ENCODE results near the gene TBC1D1. TPM values are rescaled to one million over a fixed set of nuclear protein-coding genes. Genes with fewer than 3 reads are reported as not detected.

TBC1D1 gene
- polyA plus RNA-seq, 1 donor from 2014 or later = 23.2 TPM

- Histone ChIP-seq H4K20me1 (ENCODE audit: insufficient read depth) (no peaks in the 10 kb centered on the region), H3K36me3 (ENCODE audit: insufficient read depth, low read length) (no peaks in the 10 kb centered on the region), H2AFZ (ENCODE audit: low read depth, low read length) (no peak overlapping the region), H3K27ac (ENCODE audit: low read length) (no peak overlapping the region), H3K27me3 (ENCODE audit: insufficient read depth, low read depth, low read length) (no peaks in the 10 kb centered on the region), H3K9ac (ENCODE audit: low read length) (no peak overlapping the region), H3K4me3 (ENCODE audit: low read length) (no peak overlapping the region), H3K79me2 (replicated peaks; ENCODE audit: insufficient read depth, low read length) (no peaks in the 10 kb centered on the region), H3K9me2 (ENCODE audit: insufficient read depth, low read length) (no peaks in the 10 kb centered on the region), H3K9me3 (ENCODE audit: low read length) (no peaks in the 10 kb centered on the region), H3K4me2 (ENCODE audit: low read length) (no peak overlapping the region), H3F3A (ENCODE audit: insufficient read depth, low read length, poor library complexity, severe bottlenecking) (no peaks in the 10 kb centered on the region)
- TF ChIP-seq, protein P1, sequence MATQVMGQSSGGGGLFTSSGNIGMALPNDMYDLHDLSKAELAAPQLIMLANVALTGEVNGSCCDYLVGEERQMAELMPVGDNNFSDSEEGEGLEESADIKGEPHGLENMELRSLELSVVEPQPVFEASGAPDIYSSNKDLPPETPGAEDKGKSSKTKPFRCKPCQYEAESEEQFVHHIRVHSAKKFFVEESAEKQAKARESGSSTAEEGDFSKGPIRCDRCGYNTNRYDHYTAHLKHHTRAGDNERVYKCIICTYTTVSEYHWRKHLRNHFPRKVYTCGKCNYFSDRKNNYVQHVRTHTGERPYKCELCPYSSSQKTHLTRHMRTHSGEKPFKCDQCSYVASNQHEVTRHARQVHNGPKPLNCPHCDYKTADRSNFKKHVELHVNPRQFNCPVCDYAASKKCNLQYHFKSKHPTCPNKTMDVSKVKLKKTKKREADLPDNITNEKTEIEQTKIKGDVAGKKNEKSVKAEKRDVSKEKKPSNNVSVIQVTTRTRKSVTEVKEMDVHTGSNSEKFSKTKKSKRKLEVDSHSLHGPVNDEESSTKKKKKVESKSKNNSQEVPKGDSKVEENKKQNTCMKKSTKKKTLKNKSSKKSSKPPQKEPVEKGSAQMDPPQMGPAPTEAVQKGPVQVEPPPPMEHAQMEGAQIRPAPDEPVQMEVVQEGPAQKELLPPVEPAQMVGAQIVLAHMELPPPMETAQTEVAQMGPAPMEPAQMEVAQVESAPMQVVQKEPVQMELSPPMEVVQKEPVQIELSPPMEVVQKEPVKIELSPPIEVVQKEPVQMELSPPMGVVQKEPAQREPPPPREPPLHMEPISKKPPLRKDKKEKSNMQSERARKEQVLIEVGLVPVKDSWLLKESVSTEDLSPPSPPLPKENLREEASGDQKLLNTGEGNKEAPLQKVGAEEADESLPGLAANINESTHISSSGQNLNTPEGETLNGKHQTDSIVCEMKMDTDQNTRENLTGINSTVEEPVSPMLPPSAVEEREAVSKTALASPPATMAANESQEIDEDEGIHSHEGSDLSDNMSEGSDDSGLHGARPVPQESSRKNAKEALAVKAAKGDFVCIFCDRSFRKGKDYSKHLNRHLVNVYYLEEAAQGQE (IDR thresholded peaks at IDR 0.05; ENCODE audit: borderline replicate concordance) = no peak
- TF ChIP-seq POLR2AphosphoS5 (IDR thresholded peaks at IDR 0.05) (no peak), SMC3 (conservative IDR thresholded peaks at IDR 0.05; ENCODE audit: poor library complexity) (no peak), TAF1 (IDR thresholded peaks at IDR 0.05; ENCODE audit: low read depth) (no peak), EZH2 (IDR thresholded peaks at IDR 0.05; ENCODE audit: borderline replicate concordance, insufficient read depth, low read length, poor library complexity, severe bottlenecking) (no peak), MXI1 (conservative IDR thresholded peaks at IDR 0.05; ENCODE audit: poor library complexity, severe bottlenecking) (no peak), EP300 (conservative IDR thresholded peaks at IDR 0.05; ENCODE audit: poor library complexity, severe bottlenecking) (no peak), RAD21 (conservative IDR thresholded peaks at IDR 0.05) (no peak), CTCF (IDR thresholded peaks at IDR 0.05; ENCODE audit: poor library complexity, severe bottlenecking) (no peak)
These were observed 197.4 kb downstream of the TBC1D1 start for GRCh38 chr4:38088321-38088720.

DNA sequence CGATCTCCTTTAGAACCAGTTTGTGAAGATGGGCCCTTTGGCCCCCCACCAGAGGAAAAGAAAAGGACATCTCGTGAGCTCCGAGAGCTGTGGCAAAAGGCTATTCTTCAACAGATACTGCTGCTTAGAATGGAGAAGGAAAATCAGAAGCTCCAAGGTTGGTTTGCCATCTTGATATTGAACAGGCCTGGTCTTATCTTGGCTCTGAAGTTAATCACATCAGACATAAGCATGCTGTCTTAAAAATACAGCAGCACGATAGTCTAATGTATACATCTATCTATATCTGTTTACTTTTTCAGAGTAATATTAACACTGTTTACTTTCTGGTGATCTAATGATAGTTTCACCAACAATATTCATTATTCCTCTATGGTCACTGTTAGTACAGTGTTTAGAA lies 199.1 kb downstream of the TBC1D1 start:
- H3K79me2 ChIP-seq (replicated peaks; ENCODE audit: insufficient read depth, low read length) = no peaks in the 10 kb centered on the region
- no peaks in the 10 kb centered on the region for H3K9me2 ChIP-seq (ENCODE audit: insufficient read depth, low read length)
- H2AFZ ChIP-seq (ENCODE audit: low read depth, low read length) = no peak overlapping the region
- TF ChIP-seq CTCF (IDR thresholded peaks at IDR 0.05; ENCODE audit: poor library complexity, severe bottlenecking) (no peak), POLR2AphosphoS5 (IDR thresholded peaks at IDR 0.05) (no peak), EZH2 (IDR thresholded peaks at IDR 0.05; ENCODE audit: borderline replicate concordance, insufficient read depth, low read length, poor library complexity, severe bottlenecking) (no peak), MXI1 (conservative IDR thresholded peaks at IDR 0.05; ENCODE audit: poor library complexity, severe bottlenecking) (no peak), EP300 (conservative IDR thresholded peaks at IDR 0.05; ENCODE audit: poor library complexity, severe bottlenecking) (no peak), SMC3 (conservative IDR thresholded peaks at IDR 0.05; ENCODE audit: poor library complexity) (no peak), RAD21 (conservative IDR thresholded peaks at IDR 0.05) (no peak), TAF1 (IDR thresholded peaks at IDR 0.05; ENCODE audit: low read depth) (no peak)
- TF ChIP-seq, protein P1 (IDR thresholded peaks at IDR 0.05; ENCODE audit: borderline replicate concordance) = no peak
- no peaks in the 10 kb centered on the region for H3K36me3 ChIP-seq (ENCODE audit: insufficient read depth, low read length)
- no peaks in the 10 kb centered on the region for H3F3A ChIP-seq (ENCODE audit: insufficient read depth, low read length, poor library complexity, severe bottlenecking)
- H3K27me3 ChIP-seq (ENCODE audit: insufficient read depth, low read depth, low read length) = no peaks in the 10 kb centered on the region
- no peak overlapping the region for H3K27ac ChIP-seq (ENCODE audit: low read length)
- no peak overlapping the region for H3K9ac ChIP-seq (ENCODE audit: low read length)
- no peaks in the 10 kb centered on the region for H4K20me1 ChIP-seq (ENCODE audit: insufficient read depth)
- no peak overlapping the region for H3K4me3 ChIP-seq (ENCODE audit: low read length)
- no peak overlapping the region for H3K4me2 ChIP-seq (ENCODE audit: low read length)
- no peaks in the 10 kb centered on the region for H3K9me3 ChIP-seq (ENCODE audit: low read length)

Measured in neural cell (in vitro differentiated cells).